Measurements from ENCODE around the gene PDP2.

Gene PDP2

GRCh38 chr16:66937725-66938337 lies 57.5 kb downstream of the PDP2 start:
- no peak for DNase-seq (ENCODE audit: low read depth in 2 of 2)
- TF ChIP-seq CTCF (IDR thresholded peaks at IDR 0.05; ENCODE audit: low read depth, low read length), result no peak
- no peak overlapping the region for H3K4me3 ChIP-seq (replicated peaks in 1 of 2; ENCODE audit: low read depth in 2 of 2, low read length in 2 of 2)

- TF ChIP-seq CTCF (IDR thresholded peaks at IDR 0.05; ENCODE audit: low read depth, low read length), result no peak
- DNase-seq (ENCODE audit: low read depth in 2 of 2), result no peak
Measured at GRCh38 chr16:66939366-66939765, 59.1 kb downstream of the PDP2 start.

DNA sequence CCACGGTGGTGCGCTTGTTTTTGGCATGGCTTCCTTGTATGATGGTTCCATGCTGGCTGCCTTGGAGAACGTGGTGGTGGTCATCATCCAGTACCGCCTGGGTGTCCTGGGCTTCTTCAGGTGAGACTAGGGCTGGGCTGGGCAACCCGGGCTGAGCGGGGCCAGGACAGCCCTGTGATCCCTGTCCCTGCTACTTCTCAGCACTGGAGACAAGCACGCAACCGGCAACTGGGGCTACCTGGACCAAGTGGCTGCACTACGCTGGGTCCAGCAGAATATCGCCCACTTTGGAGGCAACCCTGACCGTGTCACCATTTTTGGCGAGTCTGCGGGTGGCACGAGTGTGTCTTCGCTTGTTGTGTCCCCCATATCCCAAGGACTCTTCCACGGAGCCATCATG lies 59.9 kb downstream of the PDP2 start:
- no peak overlapping the region for H3K4me3 ChIP-seq (replicated peaks in 1 of 2; ENCODE audit: low read depth in 2 of 2, low read length in 2 of 2)
- no peak for TF ChIP-seq CTCF (IDR thresholded peaks at IDR 0.05; ENCODE audit: low read depth, low read length)
- DNase-seq (ENCODE audit: low read depth in 2 of 2), result no peak

More at GRCh38 chr16:66939366-66939765, 59.1 kb downstream of the PDP2 start:
- no peak overlapping the region for H3K4me3 ChIP-seq (replicated peaks in 1 of 2; ENCODE audit: low read depth in 2 of 2, low read length in 2 of 2)

Data from cardiac fibroblast (primary cell).